SU-DHL-6 (cell line): ENCODE data around the gene CRYGN.

ENCODE experiments used
- H2AFZ ChIP-seq: fragments of 200-600 bp; sonication (generic); 2 replicates; pipeline ENCODE4 v1.6.1; 2014; ENCODE audit warnings: low read depth, mild to moderate bottlenecking, moderate library complexity, mixed read lengths, antibody characterized with exemption, low read length; ENCODE audit not compliant: severe bottlenecking
- H3F3A ChIP-seq: fragments of 200-600 bp; shearing (Covaris generic); 2 replicates; pipeline ENCODE4 v1.6.0; 2016; ENCODE audit warnings: antibody characterized with exemption, mild to moderate bottlenecking; ENCODE audit not compliant: insufficient read depth
- H3K27ac ChIP-seq: fragments of 200-600 bp; sonication (generic); 2 replicates; pipeline ENCODE4 v1.5.1; 2016; ENCODE audit warnings: low read depth, mild to moderate bottlenecking, low read length, moderate library complexity, mixed read lengths
- H3K27me3 ChIP-seq: fragments of 200-600 bp; sonication (generic), shearing (Covaris generic); 2 replicates; pipeline ENCODE4 v1.6.0; 2014; ENCODE audit warnings: mild to moderate bottlenecking, low read length
- H3K36me3 ChIP-seq: fragments of 200-600 bp; sonication (generic); 2 replicates; pipeline ENCODE4 v1.6.1; 2014; ENCODE audit warnings: mild to moderate bottlenecking, low read length, mixed read lengths
- H3K4me2 ChIP-seq: fragments of 300-600, 200-600 bp; shearing (Covaris generic), sonication (generic); 2 replicates; pipeline ENCODE4 v1.6.0; 2014; ENCODE audit warnings: low read length, low read depth, mild to moderate bottlenecking; ENCODE audit not compliant: poor library complexity, severe bottlenecking
- H3K4me3 ChIP-seq: fragments of 200-600 bp; sonication (generic); 2 replicates; pipeline ENCODE4 v1.5.1; 2014; ENCODE audit warnings: antibody characterized with exemption, low read length, mild to moderate bottlenecking, mixed read lengths; ENCODE audit not compliant: insufficient read depth, poor library complexity, severe bottlenecking
- H3K79me2 ChIP-seq: fragments of 200-600 bp; sonication (generic); 2 replicates; pipeline ENCODE4 v1.6.1; 2014; ENCODE audit warnings: mild to moderate bottlenecking, low read length, moderate library complexity; ENCODE audit not compliant: insufficient read depth
- H3K9ac ChIP-seq: fragments of 200-600 bp; sonication (generic); 2 replicates; pipeline ENCODE4 v1.7.0; 2014; ENCODE audit warnings: mild to moderate bottlenecking, low read length
- H3K9me2 ChIP-seq: fragments of 200-600 bp; sonication (generic); replicated peaks from 2 replicates; pipeline ENCODE4 v1.6.1; 2014; ENCODE audit warnings: low read length; ENCODE audit not compliant: insufficient read depth
- H3K9me3 ChIP-seq: fragments of 200-600 bp; sonication (generic); 2 replicates; pipeline ENCODE4 v1.6.1; 2014; ENCODE audit warnings: low read length, mixed read lengths; ENCODE audit not compliant: insufficient read depth
- H4K20me1 ChIP-seq: fragments of 200-600 bp; sonication (generic); 2 replicates; pipeline ENCODE4 v1.6.1; 2014; ENCODE audit warnings: low read depth, mild to moderate bottlenecking, antibody characterized with exemption, low read length, moderate library complexity, mixed read lengths
- CTCF ChIP-seq: fragments of 200-600 bp; sonication (generic); IDR thresholded peaks from one replicate; pipeline ENCODE4 v1.5.1; 2017; ENCODE audit warnings: antibody characterized with exemption, mild to moderate bottlenecking, low read length, moderate library complexity; ENCODE audit not compliant: insufficient read depth, poor library complexity, severe bottlenecking
- EZH2phosphoT487 ChIP-seq: fragments of 200-600 bp; sonication (generic), shearing (Covaris generic); conservative IDR thresholded peaks from 2 replicates; pipeline ENCODE4 v1.6.1; 2018; ENCODE audit warnings: mild to moderate bottlenecking, antibody characterized with exemption, low read length, moderate library complexity, mixed read lengths

CRYGN gene

GRCh38 chr7:151483711-151483983, 43.7 kb upstream of the CRYGN start:
- Histone ChIP-seq H3K9me3 (no peaks in the 10 kb centered on the region), H4K20me1 (peaks cover 8% of the 10 kb centered on the region; the same call in 1 of the 2 replicates), H3K79me2 (peaks cover 21% of the 10 kb centered on the region), H3K4me2 (no peak overlapping the region), H3K9ac (no peak overlapping the region), H3K4me3 (no peak overlapping the region), H2AFZ (no peak overlapping the region), H3K27ac (no peak overlapping the region), H3K9me2 (no peaks in the 10 kb centered on the region), H3F3A (no peaks in the 10 kb centered on the region), H3K36me3 (peaks cover 41% of the 10 kb centered on the region), H3K27me3 (no peaks in the 10 kb centered on the region)
- no peak for TF ChIP-seq CTCF
- no peak for TF ChIP-seq EZH2phosphoT487

- no peaks in the 10 kb centered on the region for H3K9me2 ChIP-seq
- no peaks in the 10 kb centered on the region for H3F3A ChIP-seq
- TF ChIP-seq EZH2phosphoT487: no peak
- no peak for TF ChIP-seq CTCF
- no peaks in the 10 kb centered on the region for H3K27me3 ChIP-seq
- no peaks in the 10 kb centered on the region for H3K9me3 ChIP-seq
- peaks cover 24% of the 10 kb centered on the region for H3K79me2 ChIP-seq
- H3K4me2 ChIP-seq: no peak overlapping the region
- H3K27ac ChIP-seq: no peak overlapping the region
- H4K20me1 ChIP-seq: peaks cover 8% of the 10 kb centered on the region; the same call in 1 of the 2 replicates
- no peak overlapping the region for H2AFZ ChIP-seq
- no peak overlapping the region for H3K9ac ChIP-seq
- no peak overlapping the region for H3K4me3 ChIP-seq
- peaks cover 41% of the 10 kb centered on the region for H3K36me3 ChIP-seq
Measured at GRCh38 chr7:151482883-151483710, 43.2 kb upstream of the CRYGN start.

GRCh38 chr7:151481650-151482505, 41.9 kb upstream of the CRYGN start:
- Histone ChIP-seq H3K79me2 (peaks cover 33% of the 10 kb centered on the region), H4K20me1 (peaks cover 8% of the 10 kb centered on the region; the same call in 1 of the 2 replicates), H3K4me3 (no peak overlapping the region), H3F3A (no peaks in the 10 kb centered on the region), H3K9ac (no peak overlapping the region), H2AFZ (no peak overlapping the region), H3K9me2 (no peaks in the 10 kb centered on the region), H3K9me3 (no peaks in the 10 kb centered on the region), H3K4me2 (no peak overlapping the region), H3K36me3 (peaks cover 39% of the 10 kb centered on the region), H3K27ac (no peak overlapping the region), H3K27me3 (no peaks in the 10 kb centered on the region)
- TF ChIP-seq CTCF (no peak), EZH2phosphoT487 (no peak)
